HG03103 (cell line): ENCODE results near the gene SFXN5.

Experiments
- ATAC-seq: cut with Tn5 transposase; IDR thresholded peaks from one replicate; pipeline ENCODE4 v1.9.1; 2021; ENCODE audit warnings: low read depth; ENCODE audit not compliant: unreplicated experiment

SFXN5 gene

DNA sequence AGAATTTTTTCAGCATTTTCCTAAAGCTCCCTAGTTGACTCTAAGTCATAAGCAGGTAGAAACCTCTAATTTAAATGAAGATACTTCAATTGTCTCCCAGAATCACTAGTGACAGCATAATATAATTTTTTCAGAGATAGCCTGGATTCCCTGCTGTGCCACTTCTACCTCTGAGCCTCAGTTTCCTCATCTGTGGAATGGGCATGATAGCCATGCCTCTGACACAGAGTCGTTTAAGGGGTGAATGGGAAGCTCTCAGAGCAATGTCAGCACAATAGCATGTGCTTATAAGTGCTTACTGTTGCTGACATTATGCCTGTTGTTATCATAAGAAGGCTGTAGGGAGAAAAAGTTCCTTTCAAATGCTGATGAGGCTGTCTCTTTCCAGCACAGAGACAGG, 48.0 kb downstream of the SFXN5 start:
- ATAC-seq, result no peak

DNA sequence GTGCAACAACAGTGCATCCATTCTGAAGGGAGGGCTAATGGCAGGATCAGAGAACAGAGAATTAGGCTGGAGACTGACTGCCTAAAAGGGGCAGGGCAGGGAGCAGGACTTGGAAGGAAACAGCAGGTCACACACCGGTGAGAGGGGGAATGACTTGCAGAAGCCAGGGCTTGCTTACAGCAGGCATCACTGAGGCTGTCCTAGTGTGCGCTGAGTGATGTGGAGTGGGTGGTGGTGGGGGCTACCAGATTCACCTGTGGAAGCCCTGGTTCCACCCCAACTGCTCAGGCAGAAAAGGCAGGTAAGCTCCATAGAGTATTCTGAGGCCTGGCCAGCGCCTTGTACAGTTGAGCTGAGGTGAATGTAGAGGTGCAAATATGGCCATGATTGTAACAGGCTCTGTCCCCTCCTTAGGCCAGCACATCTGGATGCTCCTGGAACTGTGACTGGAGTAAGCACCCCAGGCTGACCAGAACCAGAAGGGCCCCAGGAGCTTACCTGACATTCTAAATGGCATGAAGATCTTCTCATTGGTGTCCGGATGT, 49.4 kb downstream of the SFXN5 start:
- no peak for ATAC-seq

DNA sequence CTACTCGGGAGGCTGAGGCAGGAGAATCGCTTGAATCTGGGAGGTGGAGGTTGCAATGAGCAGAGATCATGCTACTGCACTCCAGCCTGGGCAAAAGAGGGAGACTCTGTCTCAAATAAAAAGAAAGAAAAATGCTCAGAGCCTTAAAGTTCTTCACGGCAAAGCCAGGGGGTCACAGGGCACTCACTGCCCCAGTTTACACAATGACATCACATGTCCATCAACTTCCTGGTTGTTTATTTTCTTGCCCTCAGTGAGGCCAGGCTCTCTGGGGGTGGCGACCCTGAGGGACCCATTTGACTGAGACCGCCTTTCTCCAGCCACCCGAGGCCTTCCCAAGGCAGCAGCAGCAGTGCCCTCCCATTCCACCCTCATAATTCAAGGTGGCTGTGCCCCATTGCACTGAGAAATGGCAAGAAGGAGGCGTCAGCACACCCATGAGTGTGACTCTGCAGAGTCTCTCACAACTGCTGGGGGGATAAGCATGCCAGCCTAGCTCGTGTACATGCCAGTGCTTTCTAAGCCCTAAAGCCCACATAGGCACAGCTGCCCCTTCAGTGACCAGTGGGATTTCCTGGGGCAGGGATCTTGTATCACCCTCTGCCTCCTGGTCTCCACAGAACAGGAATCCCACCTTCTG, 50.0 kb downstream of the SFXN5 start:
- no peak for ATAC-seq

DNA sequence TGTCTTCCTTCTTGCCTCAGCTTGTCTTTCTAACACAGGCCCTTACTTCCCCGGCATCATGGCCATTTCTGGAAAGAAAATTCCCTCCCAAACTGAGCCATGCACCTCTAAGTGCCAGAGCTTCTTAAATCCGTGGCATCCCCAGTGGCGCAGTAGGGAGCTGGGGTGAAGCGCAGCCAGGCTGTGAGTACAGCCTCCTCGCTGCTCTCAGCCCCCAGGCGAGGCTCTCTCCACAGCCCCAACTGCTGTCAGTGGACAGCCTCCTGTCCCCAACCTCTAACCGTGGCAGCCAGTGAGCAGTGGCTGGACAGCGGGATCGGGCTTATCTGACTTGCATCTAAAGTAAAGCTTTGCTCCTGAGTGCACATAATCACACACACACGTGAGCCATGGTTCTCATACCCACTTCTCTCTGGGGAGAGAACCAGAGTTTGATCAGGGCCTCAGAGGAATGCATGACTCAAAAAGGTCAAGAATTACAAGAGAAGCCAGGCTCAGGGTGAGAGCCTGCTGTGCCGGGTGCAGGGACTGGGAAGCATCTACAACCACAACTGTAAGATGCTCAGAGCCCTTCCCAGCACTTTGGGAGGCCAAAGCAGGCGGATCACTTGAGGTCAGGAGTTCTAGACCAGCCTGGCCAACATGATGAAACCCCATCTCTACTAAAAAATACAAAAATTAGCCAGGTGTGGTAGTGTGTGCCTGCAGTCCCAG, 50.7 kb downstream of the SFXN5 start:
- no peak for ATAC-seq

DNA sequence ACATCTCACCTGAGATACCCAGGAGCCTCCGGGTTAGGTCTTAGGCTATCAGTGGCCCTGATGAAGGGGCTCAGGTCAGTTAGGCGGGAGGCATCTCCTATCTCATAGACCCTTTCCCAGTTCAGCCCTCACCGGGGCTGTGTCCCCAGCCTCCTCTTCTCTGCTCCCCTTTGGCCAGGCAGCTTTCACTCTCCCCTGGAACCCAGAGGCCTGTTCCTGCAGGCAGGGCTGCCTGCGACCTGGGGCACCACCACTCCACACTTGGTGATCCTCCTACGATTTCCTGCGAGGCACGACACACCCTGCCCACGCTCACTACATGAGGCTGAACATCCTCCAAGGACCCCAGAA, 51.2 kb downstream of the SFXN5 start:
- ATAC-seq, result no peak

DNA sequence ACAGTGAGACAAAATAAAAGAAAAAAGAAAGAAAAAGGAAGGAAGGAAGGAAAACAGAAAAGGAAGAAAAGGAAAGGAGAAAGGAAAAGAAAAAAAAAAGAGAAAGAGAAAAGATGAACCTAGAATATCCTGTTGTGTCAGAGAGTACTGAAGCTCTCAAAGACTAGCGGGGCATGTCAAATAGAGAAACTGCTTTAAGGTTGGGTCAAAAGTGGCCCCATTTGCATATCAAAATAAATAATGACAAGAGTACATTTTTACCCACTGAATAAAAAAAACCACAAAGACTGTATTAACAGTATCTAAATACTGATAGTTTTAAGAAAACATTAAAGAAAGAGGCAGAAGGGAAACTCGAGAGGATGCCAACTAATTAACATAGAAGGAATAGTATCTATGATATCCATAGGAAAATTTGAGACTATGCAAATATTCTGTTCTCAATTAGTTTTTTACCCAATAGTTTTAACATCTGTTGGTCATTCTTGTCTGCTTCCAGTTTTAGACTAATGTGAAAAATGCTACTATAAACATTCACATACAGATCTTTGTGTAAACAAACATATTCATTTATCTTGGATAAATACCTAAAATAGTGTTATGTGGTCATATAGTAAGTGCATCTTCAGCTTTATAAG, 53.2 kb downstream of the SFXN5 start:
- ATAC-seq, result no peak

DNA sequence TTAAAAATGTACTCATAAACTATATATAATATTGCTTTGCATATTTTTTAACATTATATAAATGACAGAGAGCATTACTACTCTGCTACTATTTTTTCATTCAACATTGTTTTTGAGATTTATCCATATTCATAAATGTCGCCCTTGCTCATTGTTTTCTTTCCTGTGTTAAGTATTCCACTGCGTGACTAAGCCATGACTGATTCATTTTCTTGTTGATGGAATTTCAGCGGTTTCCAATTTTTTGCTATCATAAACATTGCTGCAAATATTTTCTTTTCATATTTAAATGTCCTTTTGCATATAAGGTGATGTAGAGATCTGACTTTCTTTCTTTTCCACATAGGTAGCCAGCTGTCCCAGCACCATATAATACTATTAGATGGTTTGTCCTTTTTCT, 57.6 kb downstream of the SFXN5 start:
- ATAC-seq, result no peak

DNA sequence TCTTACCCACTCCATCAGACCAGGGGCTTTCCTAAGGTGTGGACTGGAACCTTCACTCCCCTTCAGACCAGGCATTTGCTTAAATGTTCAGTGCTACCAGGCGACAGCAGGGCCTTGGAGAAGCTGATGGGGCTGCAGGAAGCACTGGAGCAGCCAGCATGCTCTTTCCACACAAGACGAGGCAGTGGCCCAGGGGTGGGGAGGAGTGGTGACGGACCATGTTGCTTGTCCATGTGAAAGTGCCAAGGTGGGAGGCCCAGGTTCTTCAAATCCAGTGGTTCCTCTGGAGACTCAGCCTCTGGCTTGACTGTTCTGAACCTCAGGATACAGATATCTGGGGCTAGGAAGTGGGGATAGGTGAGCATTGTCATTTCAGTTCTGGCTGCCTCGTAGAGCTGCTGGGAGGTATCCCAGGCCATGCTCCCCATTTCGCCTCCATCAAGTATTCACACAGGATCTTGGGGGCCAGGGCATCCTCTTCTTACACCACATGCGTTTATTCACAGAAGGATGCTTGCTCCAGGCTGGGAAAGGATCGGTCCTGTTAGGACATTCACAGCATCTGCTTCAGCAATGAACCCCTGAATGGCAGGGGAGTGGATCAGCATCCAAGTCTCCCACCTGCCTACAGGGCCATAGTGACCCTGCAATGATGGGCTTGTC, 62.2 kb downstream of the SFXN5 start:
- no peak for ATAC-seq

DNA sequence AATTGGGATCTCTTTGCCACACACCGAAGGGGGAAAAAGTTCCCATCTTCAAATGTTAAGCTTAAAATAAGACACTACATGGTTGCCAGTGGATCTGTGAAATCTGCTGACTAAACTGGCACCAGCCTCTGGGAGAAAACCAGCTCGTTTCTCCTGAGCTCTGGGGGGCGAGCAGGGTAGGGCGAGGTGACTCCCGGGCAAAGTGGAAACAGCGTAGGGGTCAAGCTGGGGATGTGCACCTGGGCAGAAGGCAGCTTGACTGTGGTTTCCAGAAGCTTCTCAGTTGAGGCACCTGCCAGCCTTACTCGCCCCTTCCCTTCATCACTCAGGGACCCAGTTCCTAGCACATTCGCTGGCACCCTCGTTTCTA, 62.8 kb downstream of the SFXN5 start:
- no peak for ATAC-seq

DNA sequence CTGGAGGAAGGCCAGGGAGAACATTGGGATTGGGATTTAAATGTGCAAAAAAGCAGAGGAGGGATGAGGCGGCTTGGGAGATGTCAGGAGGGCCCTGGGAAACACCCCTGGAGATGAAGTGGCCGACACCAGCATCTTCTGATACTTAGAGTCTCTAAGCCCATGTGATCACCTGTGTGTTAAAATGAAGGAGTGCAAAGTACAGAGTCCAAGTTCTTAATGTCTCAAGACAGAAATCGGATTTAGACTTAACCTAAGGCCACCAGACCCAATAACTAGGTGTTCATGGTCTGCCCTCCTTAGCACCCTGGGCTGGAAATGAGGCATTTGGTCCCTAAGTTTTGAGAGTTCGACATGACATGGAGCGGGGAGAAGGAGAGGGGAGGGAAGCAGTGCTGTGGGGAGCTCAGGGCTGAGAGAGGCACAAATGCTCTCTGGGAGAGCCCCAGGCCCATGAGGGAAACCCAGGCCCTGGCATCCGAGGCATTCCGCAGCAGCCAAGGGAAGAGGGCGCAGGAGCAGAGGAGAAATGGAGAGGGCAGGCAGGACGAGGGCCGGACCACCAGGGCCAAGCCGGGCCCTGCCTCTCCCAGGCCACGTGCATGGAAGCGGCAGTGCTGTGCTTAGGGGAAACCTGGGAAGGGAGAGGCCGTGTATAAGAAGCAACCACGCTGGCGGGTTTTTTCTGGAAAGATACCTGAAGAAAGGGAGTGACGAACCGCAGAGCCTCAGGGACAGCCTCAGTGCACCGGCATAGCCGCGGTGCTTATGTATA, 63.3 kb downstream of the SFXN5 start:
- ATAC-seq, result no peak

DNA sequence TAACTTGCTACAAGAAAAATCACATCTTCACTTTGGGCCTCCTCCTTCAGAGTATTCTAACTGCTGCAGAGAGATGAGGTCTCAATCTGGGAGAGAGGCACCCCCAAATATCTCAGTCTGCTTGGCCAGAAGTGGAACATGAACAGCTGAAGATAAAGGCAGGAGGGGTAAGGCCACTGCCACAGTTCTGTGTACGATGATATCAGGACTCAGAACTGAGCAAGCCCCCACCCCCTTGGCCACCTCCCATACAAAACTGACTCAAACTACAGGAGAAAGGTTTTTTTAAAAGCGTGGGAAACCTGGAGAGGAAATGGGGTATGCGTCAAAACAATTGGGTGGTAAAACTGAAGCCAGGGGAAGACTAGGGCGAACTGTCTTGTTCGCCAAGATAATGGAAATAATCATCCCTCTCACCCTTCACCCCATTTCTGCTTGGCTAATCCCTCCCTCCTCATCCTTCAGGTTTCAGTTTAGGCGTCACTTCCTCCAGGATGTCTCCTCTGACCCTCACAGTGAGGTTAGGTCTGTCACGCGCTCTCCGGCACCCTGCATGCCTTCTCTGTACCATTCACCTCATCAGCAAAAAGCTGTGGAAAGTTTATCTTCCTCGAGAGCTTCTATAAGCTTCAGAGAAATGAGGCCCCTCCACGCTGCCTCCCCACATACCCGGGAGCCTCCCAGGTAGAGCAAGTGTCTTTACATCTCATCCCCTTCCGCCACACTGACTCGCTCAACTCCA, 64.4 kb downstream of the SFXN5 start:
- ATAC-seq, result no peak

DNA sequence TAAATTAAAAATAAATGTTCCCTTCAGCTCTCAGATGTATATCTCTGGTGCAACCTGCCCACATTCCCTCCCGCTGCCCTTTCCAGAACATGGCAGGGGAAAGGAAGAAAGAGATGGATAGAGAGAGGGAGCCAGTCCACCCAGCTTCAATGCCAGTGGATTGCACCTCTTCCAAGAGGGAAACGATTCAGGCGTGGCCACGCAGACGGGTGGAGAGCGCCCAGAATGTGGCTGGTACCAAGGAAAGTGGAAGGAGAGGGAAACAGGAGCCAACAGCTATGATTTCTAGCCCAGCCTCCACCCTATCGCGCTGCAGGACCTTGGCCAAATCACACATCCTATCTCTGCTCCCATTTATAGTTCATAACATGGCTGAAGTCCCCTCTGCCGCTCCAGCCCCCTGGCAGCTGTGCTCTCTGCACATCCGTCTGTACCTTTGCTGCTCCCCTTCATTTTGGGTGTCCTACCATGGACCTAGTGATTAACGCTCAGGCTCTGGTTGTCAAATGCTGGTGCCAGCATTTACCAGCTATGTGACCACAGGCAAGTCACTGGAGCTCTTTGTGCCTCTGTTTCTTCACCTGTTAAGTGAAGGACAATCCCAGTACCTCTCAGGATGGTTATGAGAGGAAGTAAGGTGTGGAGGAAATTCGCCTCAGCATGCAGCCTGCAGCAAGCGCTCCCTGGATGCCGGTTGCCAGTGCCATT, 66.5 kb downstream of the SFXN5 start:
- no peak for ATAC-seq

DNA sequence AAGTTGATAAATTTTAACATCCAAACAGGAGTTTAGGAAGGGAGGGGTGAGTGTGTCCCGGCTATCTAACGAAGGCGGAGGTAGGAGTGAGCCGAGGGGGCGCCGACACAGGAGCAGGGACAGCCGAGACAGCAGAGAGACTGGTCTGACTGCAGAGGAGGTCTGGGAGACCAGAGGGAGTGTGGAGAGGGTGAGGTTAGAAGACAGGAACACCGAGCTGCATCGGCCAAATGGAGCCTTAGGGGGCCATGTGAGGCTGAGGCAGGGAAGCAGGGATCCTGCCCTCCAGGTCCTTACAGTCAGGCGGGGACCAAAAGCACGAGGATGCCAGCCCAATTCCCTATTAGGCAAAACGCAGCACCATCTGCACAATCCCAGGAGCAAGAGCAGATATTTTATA, 67.0 kb downstream of the SFXN5 start:
- ATAC-seq, result no peak

DNA sequence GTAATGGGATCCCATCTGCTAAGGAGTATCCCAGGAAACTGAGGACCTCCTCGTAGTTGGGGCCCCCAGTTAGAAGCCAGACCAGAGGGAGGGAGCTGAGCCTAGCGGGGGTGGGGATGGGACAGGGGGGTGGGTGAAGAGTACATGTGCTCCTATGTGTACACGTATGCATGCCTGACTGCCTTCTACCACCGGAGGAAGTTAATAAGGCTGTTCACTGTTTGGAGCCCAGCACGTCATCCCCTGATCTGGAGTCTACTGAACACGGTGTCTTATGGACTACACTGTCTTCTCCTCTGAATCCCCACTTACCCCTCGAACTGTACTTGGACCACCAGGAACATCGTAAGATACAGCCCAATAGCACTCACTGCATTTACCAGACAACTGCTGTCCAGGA, 68.5 kb downstream of the SFXN5 start:
- no peak for ATAC-seq

DNA sequence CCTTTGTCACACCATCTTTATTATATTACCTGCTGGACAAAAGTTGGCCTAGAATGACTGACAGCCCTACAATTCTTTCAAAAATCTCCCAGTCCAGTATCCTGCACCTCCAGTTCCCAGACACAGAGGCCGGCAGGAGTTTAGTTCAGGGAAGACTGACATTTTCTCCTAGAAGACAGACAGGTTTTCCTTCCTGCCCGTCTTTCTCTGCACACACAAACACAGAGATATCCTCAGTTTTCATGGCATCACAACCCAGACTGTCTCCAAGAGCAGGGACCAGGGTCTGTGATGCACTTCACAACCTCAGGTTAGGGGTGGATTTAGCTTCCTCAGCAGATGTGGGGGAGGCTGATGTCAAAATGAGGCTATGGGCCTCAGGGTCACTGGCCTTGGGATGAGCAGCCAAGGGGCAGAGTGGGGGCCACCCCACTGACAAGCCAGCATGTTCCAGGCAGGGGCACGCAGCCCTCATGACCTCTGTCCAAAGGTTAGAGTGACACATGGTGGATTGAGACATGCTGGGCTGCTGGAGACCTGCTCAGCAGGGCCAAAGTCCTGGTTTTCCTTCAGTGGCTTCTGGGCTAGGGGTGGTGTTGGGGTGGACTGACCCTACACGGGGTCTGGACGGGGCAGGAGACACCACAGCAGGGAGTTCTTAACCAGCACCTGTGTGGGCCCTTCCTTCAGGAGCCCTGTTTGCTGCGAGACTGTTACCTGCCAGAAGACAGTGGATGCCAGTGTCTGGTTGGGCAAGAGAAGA, 70.5 kb downstream of the SFXN5 start:
- no peak for ATAC-seq

DNA sequence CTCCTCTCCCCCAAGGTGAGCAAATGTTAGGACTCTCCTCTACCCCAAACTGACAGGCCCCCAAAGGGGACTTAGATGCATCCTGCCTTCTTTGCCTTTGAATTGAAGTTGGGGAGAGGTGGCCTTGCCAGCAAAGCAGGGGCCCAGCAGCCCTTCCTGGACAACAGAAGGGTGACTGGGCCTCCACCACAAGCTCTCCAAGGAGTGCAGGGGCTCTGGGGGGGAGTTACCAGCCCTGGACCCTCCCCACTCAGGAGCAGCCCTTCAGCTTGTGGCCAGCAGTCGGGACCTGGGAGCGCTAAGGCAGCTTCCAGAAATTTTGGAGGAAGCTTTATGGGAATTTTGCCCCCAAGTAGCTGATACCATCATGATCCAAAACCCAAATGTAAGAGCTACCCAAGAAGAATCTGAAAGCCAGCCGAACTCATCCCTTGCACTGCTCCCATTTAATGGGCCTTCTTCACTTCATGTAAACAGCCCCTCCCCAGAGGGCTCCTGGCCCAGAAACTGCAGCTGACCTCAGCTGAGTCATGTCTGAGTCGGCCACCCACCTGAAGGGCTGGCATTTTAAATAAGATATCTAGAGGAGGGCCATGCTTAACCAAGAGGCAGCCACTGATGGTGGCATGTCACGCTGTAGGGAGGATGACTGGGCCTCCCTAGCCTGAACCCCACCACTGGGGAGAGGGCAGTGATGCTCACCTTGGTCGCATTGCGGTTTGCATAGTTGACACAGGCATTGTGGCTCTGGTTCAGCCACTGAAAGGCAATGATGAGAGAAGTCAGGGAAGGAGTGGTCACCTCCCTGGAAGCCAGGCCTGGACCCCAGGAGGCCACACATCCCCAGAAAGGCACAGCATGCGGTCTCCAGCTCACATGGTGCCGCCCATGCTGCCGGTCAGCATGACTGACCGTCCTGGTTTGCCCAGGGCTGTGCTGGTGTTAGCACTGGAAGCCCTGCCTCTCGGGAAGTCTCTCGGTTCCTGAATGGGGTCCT, 71.5 kb downstream of the SFXN5 start:
- no peak for ATAC-seq

DNA sequence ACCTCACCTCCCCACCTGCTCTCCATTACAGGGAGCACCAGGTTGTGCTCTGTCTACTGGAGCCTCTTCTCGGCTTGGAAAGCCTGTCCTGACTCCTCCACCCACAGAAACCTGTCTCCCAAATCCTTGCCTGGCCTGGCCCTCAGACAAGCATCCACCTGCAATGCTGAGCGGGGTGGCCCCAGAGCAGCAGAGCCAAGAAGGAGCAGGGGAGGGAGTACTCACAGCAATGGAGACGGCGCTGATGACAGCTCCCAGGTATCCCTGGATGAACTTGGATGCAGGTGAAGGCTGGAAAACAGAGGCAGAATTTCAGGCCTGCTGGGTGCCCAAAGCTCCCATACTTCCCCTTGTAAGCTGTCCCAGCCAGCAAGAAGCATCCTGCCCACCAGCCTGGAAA, 72.8 kb downstream of the SFXN5 start:
- ATAC-seq, result no peak
